HEK293 (cell line): ENCODE data around the gene CASK.

Experiments
- CTCF ChIA-PET: fragments of 350-600 bp; formaldehyde crosslinking; extraction: SDS; loops from one replicate; lab custom pipeline; 2021; ENCODE audit warnings: antibody characterized with exemption; lab: Yijun Ruan, JAX
- POLR2A ChIA-PET: fragments of 300-600 bp; formaldehyde crosslinking; extraction: SDS; loops from one replicate; lab custom pipeline; 2020; ENCODE audit warnings: antibody characterized with exemption, inconsistent platforms; lab: Yijun Ruan, JAX
- H3K27ac ChIP-seq: fragments of 200-500 bp; sonication (Bioruptor generic); 2 replicates; pipeline ENCODE4 v1.5.1; 2014; ENCODE audit warnings: low read depth, low read length, control low read depth, inconsistent platforms; ENCODE audit errors: extremely low read depth
- H3K36me3 ChIP-seq, 2 experiments: fragments of 200-500 bp in 1 of 2; sonication (Bioruptor generic) in 1 of 2; 1 replicate in 1 of 2; 2 replicates in 1 of 2; pipeline ENCODE4 v1.5.1; 2014 to 2017; ENCODE audit warnings: inconsistent platforms in 2 of 2, low read length in 2 of 2; ENCODE audit not compliant: control insufficient read depth in 2 of 2, insufficient read depth in 1 of 2
- H3K4me1 ChIP-seq: fragments of 200-500 bp; sonication (Bioruptor generic); 2 replicates; pipeline ENCODE4 v1.5.1; 2014; ENCODE audit warnings: mild to moderate bottlenecking, low read length, inconsistent platforms; ENCODE audit not compliant: control insufficient read depth, insufficient read depth
- H3K4me3 ChIP-seq: 2 replicates; pipeline ENCODE4 v1.5.1; 2011; ENCODE audit warnings: low read depth, mild to moderate bottlenecking, control low read depth, low read length, moderate library complexity
- H3K9me3 ChIP-seq: fragments of 200-500 bp; sonication (Bioruptor generic); 2 replicates; pipeline ENCODE4 v1.5.1; 2014; ENCODE audit warnings: low read depth, low read length, inconsistent platforms; ENCODE audit not compliant: control insufficient read depth, insufficient read depth
- HOXA7 ChIP-seq: sonication (generic); formaldehyde crosslinking; IDR thresholded peaks from 2 replicates; pipeline ENCODE4 v1.8.1; 2022; ENCODE audit warnings: missing genetic modification reagents, borderline replicate concordance
- MYNN ChIP-seq: fragments of 450-650 bp; formaldehyde crosslinking; IDR thresholded peaks from 2 replicates; pipeline ENCODE4 v1.5.1; 2016; ENCODE audit warnings: missing biosample characterization, missing genetic modification characterization, borderline replicate concordance
- SP3 ChIP-seq: fragments of 450-650 bp; formaldehyde crosslinking; IDR thresholded peaks from 2 replicates; pipeline ENCODE4 v1.5.1; 2016; ENCODE audit warnings: missing biosample characterization, missing genetic modification characterization
- ZNF112 ChIP-seq: fragments of 450-650 bp; formaldehyde crosslinking; IDR thresholded peaks from 2 replicates; pipeline ENCODE4 v1.5.0; 2017; ENCODE audit warnings: missing biosample characterization, missing genetic modification characterization
- ZNF114 ChIP-seq: fragments of 450-650 bp; formaldehyde crosslinking; IDR thresholded peaks from 2 replicates; pipeline ENCODE4 v1.5.0; 2017; ENCODE audit warnings: missing biosample characterization, missing genetic modification characterization
- ZNF157 ChIP-seq: fragments of 450-650 bp; formaldehyde crosslinking; IDR thresholded peaks from 2 replicates; pipeline ENCODE4 v1.5.1; 2016; ENCODE audit warnings: missing biosample characterization, missing genetic modification characterization
- ZNF211 ChIP-seq: fragments of 450-650 bp; formaldehyde crosslinking; IDR thresholded peaks from 2 replicates; pipeline ENCODE4 v1.5.1; 2016; ENCODE audit warnings: low read depth, missing biosample characterization, missing genetic modification characterization
- ZNF24 ChIP-seq: fragments of 450-650 bp; formaldehyde crosslinking; IDR thresholded peaks from 2 replicates; pipeline ENCODE4 v1.5.1; 2016; ENCODE audit warnings: missing biosample characterization, missing genetic modification characterization
- ZNF274 ChIP-seq, 2 experiments: fragments of 200-500 bp in 1 of 2; fragments of 450-650 bp in 1 of 2; sonication (Bioruptor generic) in 1 of 2; formaldehyde crosslinking in 1 of 2; IDR thresholded peaks; 2 replicates each; pipeline versions ENCODE4 v1.5.1 to v1.6.1; 2014 to 2016; ENCODE audit warnings: borderline replicate concordance in 1 of 2, inconsistent platforms in 1 of 2, low read length in 1 of 2, missing biosample characterization in 1 of 2, missing genetic modification characterization in 1 of 2
- ZNF302 ChIP-seq: fragments of 450-650 bp; formaldehyde crosslinking; IDR thresholded peaks from 2 replicates; pipeline ENCODE4 v1.5.1; 2016; ENCODE audit warnings: missing biosample characterization, missing genetic modification characterization, low read depth
- ZNF404 ChIP-seq: fragments of 450-650 bp; formaldehyde crosslinking; IDR thresholded peaks from 2 replicates; pipeline ENCODE4 v1.5.1; 2017; ENCODE audit warnings: missing biosample characterization, missing genetic modification characterization
- ZNF473 ChIP-seq: fragments of 450-650 bp; formaldehyde crosslinking; IDR thresholded peaks from 2 replicates; pipeline ENCODE4 v1.5.1; 2017; ENCODE audit warnings: missing biosample characterization, missing genetic modification characterization
- ZNF48 ChIP-seq: fragments of 450-650 bp; formaldehyde crosslinking; IDR thresholded peaks from 2 replicates; pipeline ENCODE4 v1.5.1; 2016; ENCODE audit warnings: missing biosample characterization, missing genetic modification characterization
- ZNF521 ChIP-seq: fragments of 450-650 bp; formaldehyde crosslinking; IDR thresholded peaks from 2 replicates; pipeline ENCODE4 v1.5.1; 2017; ENCODE audit warnings: missing biosample characterization, mild to moderate bottlenecking, missing genetic modification characterization
- ZNF544 ChIP-seq: fragments of 450-650 bp; formaldehyde crosslinking; IDR thresholded peaks from 2 replicates; pipeline ENCODE4 v1.5.0; 2017; ENCODE audit warnings: missing biosample characterization, missing genetic modification characterization
- ZNF548 ChIP-seq: fragments of 450-650 bp; formaldehyde crosslinking; IDR thresholded peaks from 2 replicates; pipeline ENCODE4 v1.5.1; 2016; ENCODE audit warnings: missing biosample characterization, missing genetic modification characterization
- ZNF555 ChIP-seq: fragments of 450-650 bp; formaldehyde crosslinking; conservative IDR thresholded peaks from 2 replicates; pipeline ENCODE4 v1.5.1; 2017; ENCODE audit warnings: missing biosample characterization, mild to moderate bottlenecking, missing genetic modification characterization, inconsistent platforms
- ZNF561 ChIP-seq: fragments of 450-650 bp; IDR thresholded peaks from 2 replicates; pipeline ENCODE4 v1.5.1; 2018; ENCODE audit warnings: missing biosample characterization, missing genetic modification characterization, borderline replicate concordance
- ZNF664 ChIP-seq: fragments of 450-650 bp; formaldehyde crosslinking; IDR thresholded peaks from 2 replicates; pipeline ENCODE4 v1.5.1; 2016; ENCODE audit warnings: missing biosample characterization, missing genetic modification characterization
- ZNF707 ChIP-seq: fragments of 450-650 bp; formaldehyde crosslinking; IDR thresholded peaks from 2 replicates; pipeline ENCODE4 v1.5.1; 2016; ENCODE audit warnings: missing biosample characterization, missing genetic modification characterization
- ZNF785 ChIP-seq: fragments of 450-650 bp; formaldehyde crosslinking; IDR thresholded peaks from 2 replicates; pipeline ENCODE4 v1.5.1; 2016; ENCODE audit warnings: missing biosample characterization, missing genetic modification characterization
- ZNF791 ChIP-seq: fragments of 450-650 bp; formaldehyde crosslinking; IDR thresholded peaks from 2 replicates; pipeline ENCODE4 v1.5.1; 2016; ENCODE audit warnings: missing biosample characterization, missing genetic modification characterization
- TF ChIP-seq, protein P1 (sequence below): fragments of 450-650 bp; formaldehyde crosslinking; IDR thresholded peaks from 2 replicates; pipeline ENCODE4 v1.5.1; 2016; ENCODE audit warnings: missing biosample characterization, missing genetic modification characterization
- TF ChIP-seq, protein P2 (sequence below): fragments of 450-650 bp; formaldehyde crosslinking; IDR thresholded peaks from 2 replicates; pipeline ENCODE4 v1.5.1; 2017; ENCODE audit warnings: missing biosample characterization, missing genetic modification characterization
- TF ChIP-seq, protein P3 (sequence below): fragments of 450-650 bp; formaldehyde crosslinking; IDR thresholded peaks from 2 replicates; pipeline ENCODE4 v1.5.1; 2017; ENCODE audit warnings: missing biosample characterization, missing genetic modification characterization

CASK gene

DNA sequence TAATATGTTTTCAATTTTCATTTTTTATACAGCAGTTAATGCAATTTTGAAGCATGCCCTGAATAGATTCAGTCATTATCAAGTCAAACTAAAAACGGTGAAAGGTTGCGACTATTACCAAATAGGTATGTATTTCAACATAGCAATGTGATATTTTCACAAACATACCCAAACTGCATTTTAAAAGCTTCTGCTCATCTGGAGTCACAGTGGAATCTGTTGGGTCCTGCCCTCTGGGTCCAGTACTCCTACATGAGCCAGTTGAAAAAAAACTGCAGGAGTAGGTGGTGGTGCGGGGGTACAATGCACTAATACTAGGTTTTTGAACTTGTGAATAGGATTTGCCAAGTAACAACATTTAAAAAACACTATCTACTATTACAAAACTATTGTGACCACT, 233.6 kb downstream of the CASK start:
- POLR2A ChIA-PET = interaction anchor here (0.6 kb wide), 1 partner anchor 61 kb away, joined by 4 read pairs; no protein-coding TSS in a partner anchor
- Histone ChIP-seq H3K27ac (no peak overlapping the region), H3K4me3 (no peak overlapping the region), H3K9me3 (no peaks in the 10 kb centered on the region), H3K36me3 (no peaks in the 10 kb centered on the region), H3K4me1 (no peaks in the 10 kb centered on the region)
- TF ChIP-seq ZNF785 (tag by site-specific recombination) (no peak), HOXA7 (no peak), ZNF157 (tag by site-specific recombination) (no peak)
- CTCF ChIA-PET = interaction anchor here (0.6 to 1.1 kb wide), 3 partner anchors 13 to 314 kb away, joined by 3 read pairs; no protein-coding TSS in a partner anchor

DNA sequence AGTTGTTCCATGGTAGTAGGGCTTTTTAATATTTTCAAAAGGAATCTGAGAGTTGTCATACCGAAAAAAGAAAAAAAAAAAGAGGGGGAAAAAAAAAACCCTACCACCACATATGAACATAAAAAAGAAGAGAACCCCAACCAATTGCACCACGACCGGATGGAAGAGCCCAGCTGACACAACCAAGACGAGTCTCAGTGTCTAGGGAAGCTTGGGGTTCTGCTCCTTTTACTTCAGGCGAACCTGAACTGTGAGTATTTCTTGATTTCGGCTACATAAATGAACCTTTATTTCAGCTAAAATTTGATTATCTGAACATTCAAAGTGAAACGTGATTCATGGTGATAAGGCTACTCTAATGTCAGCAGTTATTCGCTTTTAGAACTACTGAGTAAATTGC, 234.5 kb downstream of the CASK start, which contains the start of gene GPR34:
Gene GPR34, plus strand, starts transcription at position 139 of the 400 bp plus-strand sequence. CDS start 6,661 bp downstream, outside the sequence.
- ChIA-PET POLR2A (interaction anchor here (0.6 to 0.7 kb wide), 3 partner anchors 62 to 1264 kb away, joined by 3 to 4 read pairs (median 4); no protein-coding TSS in a partner anchor), CTCF (interaction anchor here (1.1 kb wide), 2 partner anchors 14 to 88 kb away, joined by 3 read pairs; no protein-coding TSS in a partner anchor)
- no peak within 1 kb of the TSS for H3K4me3 ChIP-seq
- no peaks in the 10 kb centered on the region for H3K36me3 ChIP-seq
- TF ChIP-seq ZNF561 (tag by site-specific recombination) = no peak
- TF ChIP-seq ZNF664 (tag by site-specific recombination) = no peak
- TF ChIP-seq, protein P1, sequence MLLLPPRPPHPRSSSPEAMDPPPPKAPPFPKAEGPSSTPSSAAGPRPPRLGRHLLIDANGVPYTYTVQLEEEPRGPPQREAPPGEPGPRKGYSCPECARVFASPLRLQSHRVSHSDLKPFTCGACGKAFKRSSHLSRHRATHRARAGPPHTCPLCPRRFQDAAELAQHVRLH (tag by site-specific recombination) = no peak
- no peak for TF ChIP-seq ZNF707 (tag by site-specific recombination)
- TF ChIP-seq ZNF555 (tag by site-specific recombination) = no peak
- no peak for TF ChIP-seq ZNF24 (tag by site-specific recombination)
- no peak for TF ChIP-seq ZNF473 (tag by site-specific recombination)
- TF ChIP-seq, protein P2, sequence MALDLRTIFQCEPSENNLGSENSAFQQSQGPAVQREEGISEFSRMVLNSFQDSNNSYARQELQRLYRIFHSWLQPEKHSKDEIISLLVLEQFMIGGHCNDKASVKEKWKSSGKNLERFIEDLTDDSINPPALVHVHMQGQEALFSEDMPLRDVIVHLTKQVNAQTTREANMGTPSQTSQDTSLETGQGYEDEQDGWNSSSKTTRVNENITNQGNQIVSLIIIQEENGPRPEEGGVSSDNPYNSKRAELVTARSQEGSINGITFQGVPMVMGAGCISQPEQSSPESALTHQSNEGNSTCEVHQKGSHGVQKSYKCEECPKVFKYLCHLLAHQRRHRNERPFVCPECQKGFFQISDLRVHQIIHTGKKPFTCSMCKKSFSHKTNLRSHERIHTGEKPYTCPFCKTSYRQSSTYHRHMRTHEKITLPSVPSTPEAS (tag by site-specific recombination) = no peak
- no peak for TF ChIP-seq ZNF274 (IDR thresholded peaks at IDR 0.05; ENCODE audit: low read length)
- TF ChIP-seq ZNF274 (tag by site-specific recombination; IDR thresholded peaks at IDR 0.05; ENCODE audit: borderline replicate concordance) = no peak
- no peak for TF ChIP-seq ZNF404 (tag by site-specific recombination)
- TF ChIP-seq ZNF114 = no peak
- no peak within 1 kb of the TSS for H3K27ac ChIP-seq
- H3K4me1 ChIP-seq = no peaks in the 10 kb centered on the region
- no peaks in the 10 kb centered on the region for H3K9me3 ChIP-seq

DNA sequence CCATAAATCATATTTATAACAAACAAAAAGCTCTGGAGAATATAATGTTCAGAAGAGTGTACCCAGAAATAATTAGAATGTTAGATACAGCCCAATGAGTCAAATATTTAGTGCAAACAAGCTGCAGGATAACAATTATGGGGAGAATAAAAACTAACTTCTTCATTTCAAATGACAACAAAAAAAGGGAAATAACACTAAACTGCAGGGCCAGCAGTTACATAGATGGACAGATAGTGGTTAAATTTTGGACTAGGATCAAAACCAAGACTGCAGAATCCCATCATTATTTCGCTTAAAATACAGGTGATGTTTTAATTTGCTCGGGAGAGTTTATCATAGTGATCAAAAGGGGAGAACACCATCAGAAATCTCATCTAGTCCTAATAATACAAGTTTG, 235.2 kb downstream of the CASK start:
- no peaks in the 10 kb centered on the region for H3K36me3 ChIP-seq
- no peak for TF ChIP-seq MYNN (tag by site-specific recombination)
- no peak for TF ChIP-seq ZNF544
- no peaks in the 10 kb centered on the region for H3K4me1 ChIP-seq
- POLR2A ChIA-PET = interaction anchor here (0.6 to 0.7 kb wide), 3 partner anchors 136 to 1265 kb away, joined by 3 to 4 read pairs (median 4); no protein-coding TSS in a partner anchor
- no peaks in the 10 kb centered on the region for H3K9me3 ChIP-seq
- CTCF ChIA-PET = no interaction called here
- no peak overlapping the region for H3K4me3 ChIP-seq
- H3K27ac ChIP-seq = no peak overlapping the region

DNA sequence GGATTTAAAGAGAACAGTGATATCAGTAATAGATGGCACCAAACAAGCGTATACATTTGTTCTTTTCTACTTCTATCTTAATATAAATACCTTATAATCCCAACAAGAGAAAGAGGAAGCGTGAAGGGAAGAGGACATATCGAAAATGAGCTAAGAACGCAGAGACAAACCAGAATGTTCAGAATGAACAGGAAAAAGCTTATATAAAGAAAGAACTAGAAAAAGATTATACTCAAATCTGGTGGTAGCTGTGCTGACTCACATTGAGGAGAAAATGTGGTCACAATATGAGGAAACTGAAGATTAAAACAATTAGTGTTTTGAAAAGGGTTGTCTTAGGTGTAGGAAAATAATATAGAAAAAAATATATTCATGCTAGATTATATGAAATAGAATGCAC, 236.6 kb downstream of the CASK start:
- H3K9me3 ChIP-seq = no peaks in the 10 kb centered on the region
- ChIA-PET POLR2A (no interaction called here), CTCF (no interaction called here)
- H3K27ac ChIP-seq = no peak overlapping the region
- H3K36me3 ChIP-seq = no peaks in the 10 kb centered on the region
- H3K4me1 ChIP-seq = no peaks in the 10 kb centered on the region
- no peak overlapping the region for H3K4me3 ChIP-seq
- TF ChIP-seq ZNF548 (no peak), ZNF302 (tag by site-specific recombination) (no peak), SP3 (tag by site-specific recombination) (no peak), ZNF112 (tag by site-specific recombination) (no peak), ZNF521 (no peak), ZNF211 (tag by site-specific recombination) (no peak), ZNF24 (tag by site-specific recombination) (no peak), ZNF791 (tag by site-specific recombination) (no peak), ZNF48 (tag by site-specific recombination) (no peak)
- TF ChIP-seq, protein P3, sequence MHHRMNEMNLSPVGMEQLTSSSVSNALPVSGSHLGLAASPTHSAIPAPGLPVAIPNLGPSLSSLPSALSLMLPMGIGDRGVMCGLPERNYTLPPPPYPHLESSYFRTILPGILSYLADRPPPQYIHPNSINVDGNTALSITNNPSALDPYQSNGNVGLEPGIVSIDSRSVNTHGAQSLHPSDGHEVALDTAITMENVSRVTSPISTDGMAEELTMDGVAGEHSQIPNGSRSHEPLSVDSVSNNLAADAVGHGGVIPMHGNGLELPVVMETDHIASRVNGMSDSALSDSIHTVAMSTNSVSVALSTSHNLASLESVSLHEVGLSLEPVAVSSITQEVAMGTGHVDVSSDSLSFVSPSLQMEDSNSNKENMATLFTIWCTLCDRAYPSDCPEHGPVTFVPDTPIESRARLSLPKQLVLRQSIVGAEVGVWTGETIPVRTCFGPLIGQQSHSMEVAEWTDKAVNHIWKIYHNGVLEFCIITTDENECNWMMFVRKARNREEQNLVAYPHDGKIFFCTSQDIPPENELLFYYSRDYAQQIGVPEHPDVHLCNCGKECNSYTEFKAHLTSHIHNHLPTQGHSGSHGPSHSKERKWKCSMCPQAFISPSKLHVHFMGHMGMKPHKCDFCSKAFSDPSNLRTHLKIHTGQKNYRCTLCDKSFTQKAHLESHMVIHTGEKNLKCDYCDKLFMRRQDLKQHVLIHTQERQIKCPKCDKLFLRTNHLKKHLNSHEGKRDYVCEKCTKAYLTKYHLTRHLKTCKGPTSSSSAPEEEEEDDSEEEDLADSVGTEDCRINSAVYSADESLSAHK (tag by site-specific recombination) = no peak
